Parathyroid adenoma (tissue), 2 donors: ENCODE data around the gene LARP6.

ENCODE experiments used
- H2AFZ ChIP-seq: fragments of 300-600 bp; sonication (generic); one replicate; pipeline ENCODE4 v1.7.0; 2017; ENCODE audit warnings: antibody characterized with exemption, mild to moderate bottlenecking
- H3K27ac ChIP-seq: fragments of 300-600 bp; sonication (generic); one replicate; pipeline ENCODE4 v1.7.0; 2017
- H3K27me3 ChIP-seq: fragments of 300-600 bp; sonication (generic); one replicate; pipeline ENCODE4 v1.7.0; 2017; ENCODE audit warnings: low read length; ENCODE audit not compliant: control insufficient read depth, insufficient read depth
- H3K36me3 ChIP-seq: fragments of 300-600 bp; sonication (generic); one replicate; pipeline ENCODE4 v1.7.0; 2017; ENCODE audit warnings: low read length; ENCODE audit not compliant: control insufficient read depth, insufficient read depth
- H3K4me1 ChIP-seq: fragments of 300-600 bp; sonication (generic); one replicate; pipeline ENCODE4 v1.7.0; 2017; ENCODE audit warnings: control low read depth
- H3K4me2 ChIP-seq: fragments of 300-600 bp; sonication (generic); one replicate; pipeline ENCODE4 v1.7.0; 2017; ENCODE audit warnings: low read length
- H3K4me3 ChIP-seq: fragments of 300-600 bp; sonication (generic); one replicate; pipeline ENCODE4 v1.7.0; 2017; ENCODE audit warnings: low read depth, low read length
- H3K79me2 ChIP-seq: fragments of 300-600 bp; sonication (generic); one replicate; pipeline ENCODE4 v1.7.0; 2017; ENCODE audit warnings: control low read depth
- H3K9ac ChIP-seq: fragments of 300-600 bp; sonication (generic); one replicate; pipeline ENCODE4 v1.7.0; 2017; ENCODE audit warnings: mild to moderate bottlenecking
- H3K9me3 ChIP-seq: fragments of 300-600 bp; sonication (generic); one replicate; pipeline ENCODE4 v1.7.0; 2017; ENCODE audit warnings: low read length; ENCODE audit not compliant: control insufficient read depth
- CTCF ChIP-seq: fragments of 300-600 bp; sonication (generic); IDR thresholded peaks from one replicate; pipeline ENCODE4 v1.7.0; 2017; ENCODE audit warnings: antibody characterized with exemption, mild to moderate bottlenecking
- donor health status: primary hyperparathyroidism.

LARP6 gene

GRCh38 chr15:70882361-70882760 lies 28.4 kb upstream of the LARP6 start:
- H2AFZ ChIP-seq = no peak overlapping the region
- no peaks in the 10 kb centered on the region for H3K4me1 ChIP-seq
- H3K9ac ChIP-seq = no peak overlapping the region
- H3K79me2 ChIP-seq = peaks cover 2% of the 10 kb centered on the region
- no peak overlapping the region for H3K4me3 ChIP-seq
- no peak overlapping the region for H3K27ac ChIP-seq
- H3K9me3 ChIP-seq = no peaks in the 10 kb centered on the region
- H3K36me3 ChIP-seq = no peaks in the 10 kb centered on the region
- TF ChIP-seq CTCF = no peak
- no peak overlapping the region for H3K4me2 ChIP-seq
- no peaks in the 10 kb centered on the region for H3K27me3 ChIP-seq

- Histone ChIP-seq H3K9ac (no peak overlapping the region), H2AFZ (no peak overlapping the region)
- no peak for TF ChIP-seq CTCF
Measured at GRCh38 chr15:70880781-70881180, 26.8 kb upstream of the LARP6 start.

GRCh38 chr15:70879401-70879800 lies 25.4 kb upstream of the LARP6 start:
- Histone ChIP-seq H3K4me3 (no peak overlapping the region), H3K36me3 (no peaks in the 10 kb centered on the region), H3K27me3 (no peaks in the 10 kb centered on the region), H3K9ac (no peak overlapping the region), H3K9me3 (no peaks in the 10 kb centered on the region), H3K4me2 (no peak overlapping the region), H3K79me2 (peaks cover 2% of the 10 kb centered on the region), H3K4me1 (no peaks in the 10 kb centered on the region), H3K27ac (no peak overlapping the region), H2AFZ (no peak overlapping the region)
- TF ChIP-seq CTCF = no peak

More at GRCh38 chr15:70880781-70881180, 26.8 kb upstream of the LARP6 start:
- Histone ChIP-seq H3K4me3 (no peak overlapping the region), H3K4me1 (no peaks in the 10 kb centered on the region), H3K9me3 (no peaks in the 10 kb centered on the region), H3K79me2 (peaks cover 2% of the 10 kb centered on the region), H3K27ac (no peak overlapping the region), H3K27me3 (no peaks in the 10 kb centered on the region), H3K4me2 (no peak overlapping the region), H3K36me3 (no peaks in the 10 kb centered on the region)

GRCh38 chr15:70876683-70877082 lies 22.7 kb upstream of the LARP6 start:
- Histone ChIP-seq H3K9ac (no peak overlapping the region), H3K9me3 (no peaks in the 10 kb centered on the region), H3K27ac (no peak overlapping the region), H3K36me3 (no peaks in the 10 kb centered on the region), H3K4me1 (no peaks in the 10 kb centered on the region), H3K4me2 (no peak overlapping the region), H3K4me3 (no peak overlapping the region), H3K27me3 (no peaks in the 10 kb centered on the region), H3K79me2 (no peaks in the 10 kb centered on the region), H2AFZ (no peak overlapping the region)
- TF ChIP-seq CTCF = no peak

- no peaks in the 10 kb centered on the region for H3K36me3 ChIP-seq
- H2AFZ ChIP-seq = no peak overlapping the region
- H3K4me1 ChIP-seq = no peaks in the 10 kb centered on the region
- TF ChIP-seq CTCF = no peak
- H3K27ac ChIP-seq = no peak overlapping the region
- no peaks in the 10 kb centered on the region for H3K9me3 ChIP-seq
- H3K4me2 ChIP-seq = no peak overlapping the region
- H3K27me3 ChIP-seq = no peaks in the 10 kb centered on the region
- H3K4me3 ChIP-seq = no peak overlapping the region
- no peaks in the 10 kb centered on the region for H3K79me2 ChIP-seq
- H3K9ac ChIP-seq = no peak overlapping the region
Measured at GRCh38 chr15:70876011-70876410, 22.1 kb upstream of the LARP6 start.
